OCI-LY7 (cell line): ENCODE results near the gene NWD2. TPM values are rescaled to one million over a fixed set of nuclear protein-coding genes. Genes with fewer than 3 reads are reported as not detected.

Experiments used
- BruUV-seq: library from RNA; stranded (reverse); fragments of 400-500 nt; replicated peaks from 2 replicates; lab custom pipeline; 2021; lab: Mats Ljungman, UMichigan
- CTCF ChIA-PET: fragments of 300-600 bp; sonication (Branson Sonifier 250); formaldehyde crosslinking; loops from one replicate; lab custom pipeline; 2022; ENCODE audit warnings: antibody characterized with exemption; ENCODE audit not compliant: unreplicated experiment; lab: Charles Lee
- POLR2A ChIA-PET: fragments of 300-600 bp; sonication (Branson Sonifier 250); formaldehyde crosslinking; loops from one replicate; lab custom pipeline; 2022; ENCODE audit warnings: antibody characterized with exemption; lab: Charles Lee
- DNase-seq: peaks from one replicate; pipeline ENCODE4 v3.0.0-alpha.2; 2015; ENCODE audit warnings: low spot score
- H2AFZ ChIP-seq: fragments of 200-600 bp; sonication (generic), shearing (Covaris generic); 2 replicates; pipeline ENCODE4 v1.6.1; 2014; ENCODE audit warnings: mild to moderate bottlenecking, antibody characterized with exemption, low read length, moderate library complexity
- H3K27ac ChIP-seq: fragments of 200-600 bp; sonication (generic); 2 replicates; pipeline ENCODE4 v1.5.1; 2014; ENCODE audit warnings: mixed run types, low read depth, mild to moderate bottlenecking, moderate library complexity, low read length, inconsistent platforms; ENCODE audit not compliant: poor library complexity, severe bottlenecking
- H3K36me3 ChIP-seq: fragments of 200-600 bp; sonication (generic); 2 replicates; pipeline ENCODE4 v1.6.1; 2014; ENCODE audit warnings: mild to moderate bottlenecking, antibody characterized with exemption, low read length, moderate library complexity, mixed read lengths; ENCODE audit not compliant: insufficient read depth
- H3K4me1 ChIP-seq: fragments of 200-600 bp; sonication (generic); 2 replicates; pipeline ENCODE4 v1.5.1; 2014; ENCODE audit warnings: mild to moderate bottlenecking, low read length; ENCODE audit not compliant: insufficient read depth, poor library complexity, severe bottlenecking
- H3K4me2 ChIP-seq: fragments of 200-600 bp; sonication (generic); 2 replicates; pipeline ENCODE4 v1.6.1; 2014; ENCODE audit warnings: mild to moderate bottlenecking, low read length
- H3K4me3 ChIP-seq: fragments of 200-600 bp; sonication (generic); 2 replicates; pipeline ENCODE4 v1.5.1; 2014; ENCODE audit warnings: mild to moderate bottlenecking, low read depth, low read length; ENCODE audit not compliant: poor library complexity, severe bottlenecking
- H3K79me2 ChIP-seq: fragments of 200-600 bp; sonication (generic); 2 replicates; pipeline ENCODE4 v1.6.1; 2016; ENCODE audit warnings: low read depth, mild to moderate bottlenecking, low read length, moderate library complexity, mixed read lengths; ENCODE audit not compliant: insufficient read depth
- H3K9me2 ChIP-seq: fragments of 200-600 bp; sonication (generic); 2 replicates; pipeline ENCODE4 v1.6.1; 2016; ENCODE audit warnings: mild to moderate bottlenecking, low read length, mixed read lengths; ENCODE audit not compliant: insufficient read depth
- H3K9me3 ChIP-seq: fragments of 200-600 bp; sonication (generic); 2 replicates; pipeline ENCODE4 v1.6.1; 2014; ENCODE audit warnings: mild to moderate bottlenecking, mixed run types, low read length, mixed read lengths
- H4K20me1 ChIP-seq: fragments of 200-600 bp; sonication (generic); 2 replicates; pipeline ENCODE4 v1.6.1; 2014; ENCODE audit warnings: mild to moderate bottlenecking, antibody characterized with exemption, low read length, moderate library complexity, mixed read lengths; ENCODE audit not compliant: insufficient read depth
- CTCF ChIP-seq: fragments of 200-600 bp; sonication (generic); conservative IDR thresholded peaks from 2 replicates; pipeline ENCODE4 v1.5.1; 2014; ENCODE audit warnings: mild to moderate bottlenecking, antibody characterized with exemption, low read length, moderate library complexity, mixed read lengths
- EZH2phosphoT487 ChIP-seq: fragments of 200-600 bp; sonication (generic); IDR thresholded peaks from 2 replicates; pipeline ENCODE4 v1.6.1; 2018; ENCODE audit warnings: low read depth, borderline replicate concordance, mild to moderate bottlenecking, mixed run types, antibody characterized with exemption, low read length, moderate library complexity, mixed read lengths
- intact Hi-C: fragments of 100-400 bp; cut with micrococcal nuclease; formaldehyde crosslinking; loops from one replicate; pipeline ENCODE4 v1.10.0; 2022; ENCODE audit not compliant: unreplicated experiment
- total RNA-seq, 2 experiments: library from RNA; depleted of rRNA in 1 of 2; stranded (reverse); fragments of >200 nt in 1 of 2; shearing (Covaris generic) in 1 of 2; gene quantifications; 2 replicates each; pipeline ENCODE4 v1.2.3, GENCODE V29; 2014 to 2022

The NWD2 gene
- total RNA-seq, 2 experiments from 2014 or later = not detected

GRCh38 chr4:37338972-37339371 lies 94.4 kb downstream of the NWD2 start:
- H3K9me3 ChIP-seq = no peaks in the 10 kb centered on the region
- H2AFZ ChIP-seq = no peak overlapping the region
- ChIA-PET CTCF (no interaction called here), POLR2A (no interaction called here)
- no peak for DNase-seq
- H3K79me2 ChIP-seq = no peaks in the 10 kb centered on the region
- H3K27ac ChIP-seq = no peak overlapping the region
- no TSS peak for BruUV-seq
- no peak overlapping the region for H3K4me2 ChIP-seq
- no peak overlapping the region for H3K4me3 ChIP-seq
- no peaks in the 10 kb centered on the region for H3K9me2 ChIP-seq
- H3K36me3 ChIP-seq = no peaks in the 10 kb centered on the region
- intact Hi-C loops = no loop called here
- TF ChIP-seq CTCF (no peak), EZH2phosphoT487 (no peak)
- no peaks in the 10 kb centered on the region for H3K4me1 ChIP-seq
- no peaks in the 10 kb centered on the region for H4K20me1 ChIP-seq

DNA sequence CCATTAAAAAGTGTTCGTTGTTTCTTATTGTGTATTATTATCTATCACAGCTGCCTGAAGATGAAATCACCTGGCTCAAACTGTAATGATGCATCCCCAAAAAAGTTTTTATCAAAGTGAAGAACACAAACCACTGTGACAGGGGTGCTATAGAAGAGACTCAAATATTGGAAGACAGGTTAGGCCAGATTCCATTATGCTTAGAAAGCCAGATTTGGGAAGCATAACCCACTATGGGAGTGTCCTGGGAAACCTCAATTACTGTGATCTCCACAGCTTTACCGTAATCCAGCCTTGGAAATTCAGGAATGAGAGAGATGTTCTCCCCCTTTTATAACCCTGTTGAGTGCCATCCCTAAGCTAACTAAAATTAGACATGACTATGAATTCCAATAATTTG lies 114.2 kb downstream of the NWD2 start:
- Histone ChIP-seq H4K20me1 (no peaks in the 10 kb centered on the region), H3K36me3 (no peaks in the 10 kb centered on the region), H3K79me2 (no peaks in the 10 kb centered on the region), H3K4me3 (no peak overlapping the region), H3K4me1 (no peaks in the 10 kb centered on the region), H3K9me2 (no peaks in the 10 kb centered on the region), H2AFZ (no peak overlapping the region), H3K4me2 (no peak overlapping the region), H3K9me3 (no peaks in the 10 kb centered on the region), H3K27ac (no peak overlapping the region)
- ChIA-PET CTCF (no interaction called here), POLR2A (interaction anchor here (0.5 kb wide), 1 partner anchor 233 kb away, joined by 3 read pairs; no protein-coding TSS in a partner anchor)
- DNase-seq = no peak
- TF ChIP-seq EZH2phosphoT487 = no peak
- no peak for TF ChIP-seq CTCF
- intact Hi-C loops = no loop called here
- no TSS peak for BruUV-seq

- Histone ChIP-seq H3K36me3 (no peaks in the 10 kb centered on the region), H3K4me3 (no peak overlapping the region), H3K9me2 (no peaks in the 10 kb centered on the region), H3K9me3 (no peaks in the 10 kb centered on the region), H3K4me1 (no peaks in the 10 kb centered on the region), H4K20me1 (no peaks in the 10 kb centered on the region), H3K4me2 (no peak overlapping the region), H3K27ac (no peak overlapping the region), H2AFZ (no peak overlapping the region), H3K79me2 (no peaks in the 10 kb centered on the region)
- no TSS peak for BruUV-seq
- intact Hi-C loops = no loop called here
- ChIA-PET CTCF (no interaction called here), POLR2A (no interaction called here)
- no peak for TF ChIP-seq CTCF
- no peak for TF ChIP-seq EZH2phosphoT487
- no peak for DNase-seq
Measured at GRCh38 chr4:37359261-37359660, 114.7 kb downstream of the NWD2 start.
